ENCODE measurements around the gene NCK2. TPM values are rescaled to one million over a fixed set of nuclear protein-coding genes. Genes with fewer than 3 reads are reported as not detected.
A peak's percentile ranks its signal among the peaks of the same experiment; 100 is the strongest.

The NCK2 gene
- total RNA-seq, 1 donor from 2014 or later, result 42.3 TPM

DNA sequence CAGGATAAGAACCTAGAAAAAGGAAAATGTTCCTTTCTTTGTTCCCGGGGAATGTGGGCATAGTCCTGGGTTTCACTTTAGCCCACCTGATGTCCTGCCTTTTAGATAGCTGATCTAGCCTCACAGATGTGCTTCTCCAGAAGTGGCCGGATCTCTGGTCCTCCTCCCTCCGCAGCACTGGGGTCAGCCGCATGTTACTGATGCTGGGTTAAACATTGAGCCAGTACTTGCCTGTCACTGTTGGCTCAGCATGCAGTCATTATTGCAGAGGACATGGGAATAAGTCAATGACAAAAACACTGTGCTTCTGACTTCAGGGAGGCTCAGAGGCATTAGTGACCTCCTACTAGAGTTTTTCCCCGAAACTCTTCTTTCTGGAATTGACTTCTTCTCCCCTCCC is 27.6 kb downstream of the NCK2 start:
- H3K27ac ChIP-seq (ENCODE audit: low read depth, low read length), result peak overlapping the region; percentile 76
- peak overlapping the region in 1 of 3 donors; percentile 32 for H3K4me3 ChIP-seq (ENCODE audit: low read length in 3 of 3)
- H3K9ac ChIP-seq (ENCODE audit: low read depth in 1 of 3, low read length in 3 of 3), result peak overlapping the region; percentile 36 to 59 (median 58)
- H3K9me3 ChIP-seq (ENCODE audit: control insufficient read depth in 3 of 3, low read length in 3 of 3), result no peaks in the 10 kb centered on the region
- peaks cover 0 to 4% (median 0%) of the 10 kb centered on the region in 3 donors for H3K36me3 ChIP-seq (ENCODE audit: control insufficient read depth in 3 of 3, insufficient read depth in 3 of 3, low read length in 3 of 3)
- H3K27me3 ChIP-seq (ENCODE audit: control insufficient read depth in 3 of 3, insufficient read depth in 3 of 3, low read length in 3 of 3), result no peaks in the 10 kb centered on the region
- peaks cover 47 to 59% (median 49%) of the 10 kb centered on the region in 3 donors for H3K4me1 ChIP-seq (ENCODE audit: control insufficient read depth in 3 of 3, insufficient read depth in 3 of 3, low read length in 3 of 3)

DNA sequence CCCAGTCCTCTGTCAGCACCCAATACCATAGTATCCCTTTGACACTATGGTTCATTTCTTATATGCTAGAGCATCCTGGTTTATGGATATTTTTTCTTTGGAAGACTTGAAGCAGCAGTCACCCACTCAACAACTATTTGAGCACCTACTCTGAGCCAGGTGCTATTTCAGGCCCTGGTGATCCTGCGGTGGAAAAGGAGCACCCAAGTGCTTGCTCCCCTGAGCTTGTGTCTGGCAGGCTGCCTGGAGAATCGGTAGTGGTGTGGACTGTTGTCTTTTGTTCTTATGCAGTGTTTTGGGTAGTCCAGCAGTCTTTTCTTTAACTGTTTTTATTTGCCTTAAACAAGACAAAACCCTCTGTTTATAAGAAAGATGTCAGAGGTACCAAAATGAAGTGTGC is 28.9 kb downstream of the NCK2 start:
- Histone ChIP-seq H3K4me3 (ENCODE audit: low read length in 3 of 3) (no peak overlapping the region), H3K4me1 (ENCODE audit: control insufficient read depth in 3 of 3, insufficient read depth in 3 of 3, low read length in 3 of 3) (peaks cover 59 to 71% (median 59%) of the 10 kb centered on the region in 3 donors), H3K27me3 (ENCODE audit: control insufficient read depth in 3 of 3, insufficient read depth in 3 of 3, low read length in 3 of 3) (no peaks in the 10 kb centered on the region), H3K36me3 (ENCODE audit: control insufficient read depth in 3 of 3, insufficient read depth in 3 of 3, low read length in 3 of 3) (peaks cover 0 to 3% (median 0%) of the 10 kb centered on the region in 3 donors), H3K9me3 (ENCODE audit: control insufficient read depth in 3 of 3, low read length in 3 of 3) (no peaks in the 10 kb centered on the region), H3K9ac (ENCODE audit: low read depth in 1 of 3, low read length in 3 of 3) (no peak overlapping the region), H3K27ac (ENCODE audit: low read depth, low read length) (peak overlapping the region; percentile 76)

DNA sequence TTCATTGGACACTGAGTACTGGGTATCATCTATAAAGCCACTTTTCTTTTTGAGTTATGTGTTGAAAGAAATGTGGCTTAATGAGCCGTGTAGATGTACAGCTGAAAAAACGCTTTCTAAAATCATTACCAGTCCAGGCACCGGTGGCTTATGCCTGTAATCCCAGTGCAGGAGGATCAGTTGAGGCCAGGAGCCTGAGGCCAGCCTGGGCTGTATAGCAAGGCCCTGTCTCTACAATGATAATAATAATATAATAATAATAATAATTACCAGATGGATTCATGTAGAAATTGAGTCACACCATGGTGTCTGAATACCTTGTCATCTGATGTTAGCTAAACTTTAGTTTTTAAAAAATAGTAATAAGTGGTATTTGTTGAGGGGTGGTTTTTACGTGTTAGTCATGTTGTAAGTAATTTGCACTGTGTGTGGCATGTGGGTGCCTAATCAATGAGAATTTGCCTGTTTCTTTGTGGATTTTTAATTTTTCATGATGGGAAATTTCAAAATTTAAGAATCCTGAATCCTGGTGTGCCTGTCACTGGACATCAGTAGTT is 30.1 kb downstream of the NCK2 start:
- Histone ChIP-seq H3K4me1 (ENCODE audit: control insufficient read depth in 3 of 3, insufficient read depth in 3 of 3, low read length in 3 of 3) (peaks cover 54 to 61% (median 60%) of the 10 kb centered on the region in 3 donors), H3K36me3 (ENCODE audit: control insufficient read depth in 3 of 3, insufficient read depth in 3 of 3, low read length in 3 of 3) (peaks cover 0 to 3% (median 0%) of the 10 kb centered on the region in 3 donors), H3K27me3 (ENCODE audit: control insufficient read depth in 3 of 3, insufficient read depth in 3 of 3, low read length in 3 of 3) (no peaks in the 10 kb centered on the region), H3K9ac (ENCODE audit: low read depth in 1 of 3, low read length in 3 of 3) (no peak overlapping the region), H3K27ac (ENCODE audit: low read depth, low read length) (peak overlapping the region; percentile 34), H3K4me3 (ENCODE audit: low read length in 3 of 3) (no peak overlapping the region), H3K9me3 (ENCODE audit: control insufficient read depth in 3 of 3, low read length in 3 of 3) (no peaks in the 10 kb centered on the region)

DNA sequence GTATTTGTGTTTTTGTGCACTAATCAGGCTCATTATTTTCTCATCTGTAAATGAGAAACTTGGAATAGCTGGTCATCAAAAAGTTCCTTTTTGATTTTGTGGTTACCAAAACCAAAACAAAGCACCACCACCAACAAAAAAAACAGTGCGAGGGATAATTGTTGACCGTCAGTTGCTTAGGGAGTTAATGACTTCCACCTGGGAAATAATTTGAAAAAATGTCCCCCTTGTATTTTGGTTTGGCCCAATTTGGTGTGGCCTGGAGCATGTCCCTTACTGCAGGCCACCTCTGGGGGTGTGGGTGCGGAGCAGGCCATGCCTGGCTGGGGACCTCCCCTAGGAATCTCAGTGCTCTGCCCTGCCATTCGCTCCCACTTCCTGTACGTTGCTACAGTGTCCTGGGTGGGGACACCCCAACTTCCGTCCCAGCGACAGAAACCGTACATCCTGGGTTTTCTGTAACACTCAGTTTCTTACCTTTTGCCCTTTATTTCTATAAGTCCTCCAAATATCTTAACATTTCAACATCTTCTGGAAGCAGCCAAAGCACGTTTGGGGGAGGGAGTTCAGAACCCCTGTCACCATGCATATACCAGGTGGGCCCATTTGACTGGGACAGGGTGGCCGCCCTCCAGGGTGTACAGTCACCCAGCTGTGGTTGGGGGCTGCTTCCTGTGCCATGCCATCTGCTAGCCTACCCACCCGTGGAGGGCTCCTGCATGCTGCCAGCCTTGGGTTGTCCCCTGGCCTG is 31.3 kb downstream of the NCK2 start:
- H3K4me3 ChIP-seq (ENCODE audit: low read length in 3 of 3), result no peak overlapping the region
- H3K27ac ChIP-seq (ENCODE audit: low read depth, low read length), result peak overlapping the region; percentile 32
- peak overlapping the region in 1 of 3 donors; percentile 8 for H3K9ac ChIP-seq (ENCODE audit: low read depth in 1 of 3, low read length in 3 of 3)
- H3K9me3 ChIP-seq (ENCODE audit: control insufficient read depth in 3 of 3, low read length in 3 of 3), result no peaks in the 10 kb centered on the region
- H3K27me3 ChIP-seq (ENCODE audit: control insufficient read depth in 3 of 3, insufficient read depth in 3 of 3, low read length in 3 of 3), result no peaks in the 10 kb centered on the region
- H3K4me1 ChIP-seq (ENCODE audit: control insufficient read depth in 3 of 3, insufficient read depth in 3 of 3, low read length in 3 of 3), result peaks cover 56 to 65% (median 60%) of the 10 kb centered on the region in 3 donors
- H3K36me3 ChIP-seq (ENCODE audit: control insufficient read depth in 3 of 3, insufficient read depth in 3 of 3, low read length in 3 of 3), result peaks cover 0 to 3% (median 0%) of the 10 kb centered on the region in 3 donors

DNA sequence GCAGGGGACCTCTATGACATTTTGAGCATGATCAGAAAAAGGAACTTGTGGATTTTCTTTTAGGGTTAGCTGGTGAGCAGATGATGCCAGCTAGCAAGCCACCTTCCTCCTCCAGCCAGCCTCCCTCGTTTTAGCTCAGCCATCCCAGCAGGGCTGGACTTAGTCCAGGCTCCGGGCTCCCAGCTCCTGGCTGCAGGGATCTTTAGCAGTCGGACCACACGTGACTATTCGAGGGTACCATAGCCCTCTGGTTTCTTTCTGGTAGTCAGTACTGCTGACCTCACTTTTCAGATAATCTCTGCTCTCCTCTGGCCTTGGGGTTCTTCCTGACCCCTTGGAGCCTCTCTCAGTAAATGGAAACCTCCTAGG is 31.8 kb downstream of the NCK2 start:
- H3K9ac ChIP-seq (ENCODE audit: low read depth in 1 of 3, low read length in 3 of 3), result peak overlapping the region in 1 of 3 donors; percentile 40
- peak overlapping the region; percentile 32 for H3K27ac ChIP-seq (ENCODE audit: low read depth, low read length)

DNA sequence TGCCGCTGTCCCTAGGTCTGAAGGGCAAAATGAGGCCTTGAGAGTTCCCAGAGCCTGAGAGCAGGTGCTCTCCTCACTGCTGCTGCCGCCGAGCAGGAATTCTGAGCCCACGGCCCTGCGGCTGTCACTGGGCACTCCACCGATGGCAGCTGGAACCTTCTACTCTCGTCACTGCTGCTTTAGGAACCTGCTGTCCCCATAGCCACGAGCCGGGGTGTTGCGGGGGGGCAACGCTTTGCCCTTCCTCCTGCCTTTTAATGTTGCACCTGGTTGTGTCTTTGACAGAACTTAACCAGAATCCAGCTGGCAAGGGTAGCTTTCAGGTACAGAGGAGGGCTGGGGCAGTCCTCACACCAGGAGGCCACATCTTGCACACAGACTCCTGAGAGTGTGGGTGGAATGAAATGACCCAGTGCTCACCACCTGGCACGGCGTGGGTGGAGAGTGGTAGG is 32.3 kb downstream of the NCK2 start:
- peak overlapping the region in 1 of 3 donors; percentile 40 for H3K9ac ChIP-seq (ENCODE audit: low read depth in 1 of 3, low read length in 3 of 3)
- H3K4me3 ChIP-seq (ENCODE audit: low read length in 3 of 3), result peak overlapping the region in 2 of 3 donors; percentile 20 to 22
- peaks cover 53 to 67% (median 58%) of the 10 kb centered on the region in 3 donors for H3K4me1 ChIP-seq (ENCODE audit: control insufficient read depth in 3 of 3, insufficient read depth in 3 of 3, low read length in 3 of 3)
- no peaks in the 10 kb centered on the region for H3K9me3 ChIP-seq (ENCODE audit: control insufficient read depth in 3 of 3, low read length in 3 of 3)
- peaks cover 0 to 3% (median 0%) of the 10 kb centered on the region in 3 donors for H3K36me3 ChIP-seq (ENCODE audit: control insufficient read depth in 3 of 3, insufficient read depth in 3 of 3, low read length in 3 of 3)
- H3K27ac ChIP-seq (ENCODE audit: low read depth, low read length), result peak overlapping the region; percentile 32
- H3K27me3 ChIP-seq (ENCODE audit: control insufficient read depth in 3 of 3, insufficient read depth in 3 of 3, low read length in 3 of 3), result no peaks in the 10 kb centered on the region

More for the DNA sequence above, 31.8 kb downstream of the NCK2 start:
- Histone ChIP-seq H3K4me3 (ENCODE audit: low read length in 3 of 3) (peak overlapping the region in 2 of 3 donors; percentile 20 to 22), H3K36me3 (ENCODE audit: control insufficient read depth in 3 of 3, insufficient read depth in 3 of 3, low read length in 3 of 3) (peaks cover 0 to 3% (median 0%) of the 10 kb centered on the region in 3 donors), H3K4me1 (ENCODE audit: control insufficient read depth in 3 of 3, insufficient read depth in 3 of 3, low read length in 3 of 3) (peaks cover 56 to 67% (median 60%) of the 10 kb centered on the region in 3 donors), H3K9me3 (ENCODE audit: control insufficient read depth in 3 of 3, low read length in 3 of 3) (no peaks in the 10 kb centered on the region), H3K27me3 (ENCODE audit: control insufficient read depth in 3 of 3, insufficient read depth in 3 of 3, low read length in 3 of 3) (no peaks in the 10 kb centered on the region)

DNA sequence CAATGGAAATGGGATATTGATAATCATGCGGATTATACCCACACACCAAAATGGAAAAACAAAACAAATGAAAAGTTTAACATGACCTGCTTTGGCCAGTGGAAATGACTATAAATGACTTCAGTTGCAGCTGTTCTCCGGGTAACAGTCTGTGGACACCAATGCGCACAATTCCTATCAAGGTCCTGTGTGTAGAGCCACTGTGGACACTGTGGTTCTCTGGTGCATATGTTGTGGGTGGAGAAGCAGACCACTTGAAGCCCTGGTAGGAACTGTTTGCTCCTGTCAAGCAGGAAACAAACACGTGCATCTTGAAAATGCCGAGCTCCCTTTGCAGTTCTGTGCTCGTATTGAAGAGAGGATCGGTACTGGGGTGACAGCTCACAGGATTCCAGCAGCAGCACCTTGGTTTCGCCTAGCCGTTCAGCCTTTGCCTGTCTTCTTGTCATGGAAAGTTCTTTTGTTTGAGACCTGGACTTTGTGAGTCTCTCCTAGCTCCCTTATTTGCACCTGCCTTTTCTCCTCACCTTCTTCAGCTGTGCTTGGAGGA is 32.9 kb downstream of the NCK2 start:
- H3K9ac ChIP-seq (ENCODE audit: low read depth in 1 of 3, low read length in 3 of 3), result peak overlapping the region in 2 of 3 donors; percentile 35 to 40
- peak overlapping the region; percentile 21 for H3K27ac ChIP-seq (ENCODE audit: low read depth, low read length)
- H3K36me3 ChIP-seq (ENCODE audit: control insufficient read depth in 3 of 3, insufficient read depth in 3 of 3, low read length in 3 of 3), result peaks cover 0 to 3% (median 0%) of the 10 kb centered on the region in 3 donors
- H3K27me3 ChIP-seq (ENCODE audit: control insufficient read depth in 3 of 3, insufficient read depth in 3 of 3, low read length in 3 of 3), result no peaks in the 10 kb centered on the region
- H3K4me3 ChIP-seq (ENCODE audit: low read length in 3 of 3), result no peak overlapping the region
- no peaks in the 10 kb centered on the region for H3K9me3 ChIP-seq (ENCODE audit: control insufficient read depth in 3 of 3, low read length in 3 of 3)
- peaks cover 47 to 66% (median 55%) of the 10 kb centered on the region in 3 donors for H3K4me1 ChIP-seq (ENCODE audit: control insufficient read depth in 3 of 3, insufficient read depth in 3 of 3, low read length in 3 of 3)

GRCh38 chr2:105778080-105778607 is 33.4 kb downstream of the NCK2 start:
- H3K9me3 ChIP-seq (ENCODE audit: control insufficient read depth in 3 of 3, low read length in 3 of 3), result no peaks in the 10 kb centered on the region
- H3K9ac ChIP-seq (ENCODE audit: low read depth in 1 of 3, low read length in 3 of 3), result peak overlapping the region in 1 of 3 donors; percentile 40
- peaks cover 42 to 64% (median 52%) of the 10 kb centered on the region in 3 donors for H3K4me1 ChIP-seq (ENCODE audit: control insufficient read depth in 3 of 3, insufficient read depth in 3 of 3, low read length in 3 of 3)
- no peak overlapping the region for H3K4me3 ChIP-seq (ENCODE audit: low read length in 3 of 3)
- H3K36me3 ChIP-seq (ENCODE audit: control insufficient read depth in 3 of 3, insufficient read depth in 3 of 3, low read length in 3 of 3), result peaks cover 0 to 3% (median 0%) of the 10 kb centered on the region in 3 donors
- H3K27me3 ChIP-seq (ENCODE audit: control insufficient read depth in 3 of 3, insufficient read depth in 3 of 3, low read length in 3 of 3), result no peaks in the 10 kb centered on the region
- H3K27ac ChIP-seq (ENCODE audit: low read depth, low read length), result peak overlapping the region; percentile 21

- Histone ChIP-seq H3K27ac (ENCODE audit: low read depth, low read length) (no peak overlapping the region), H3K27me3 (ENCODE audit: control insufficient read depth in 3 of 3, insufficient read depth in 3 of 3, low read length in 3 of 3) (no peaks in the 10 kb centered on the region), H3K9ac (ENCODE audit: low read depth in 1 of 3, low read length in 3 of 3) (no peak overlapping the region), H3K4me3 (ENCODE audit: low read length in 3 of 3) (no peak overlapping the region), H3K4me1 (ENCODE audit: control insufficient read depth in 3 of 3, insufficient read depth in 3 of 3, low read length in 3 of 3) (peaks cover 32 to 61% (median 45%) of the 10 kb centered on the region in 3 donors), H3K36me3 (ENCODE audit: control insufficient read depth in 3 of 3, insufficient read depth in 3 of 3, low read length in 3 of 3) (peaks cover 0 to under 1% (median 0%) of the 10 kb centered on the region in 3 donors), H3K9me3 (ENCODE audit: control insufficient read depth in 3 of 3, low read length in 3 of 3) (no peaks in the 10 kb centered on the region)
Observed at GRCh38 chr2:105779394-105779793, 34.7 kb downstream of the NCK2 start.
